ENCODE measurements around the gene GPSM1. TPM values are rescaled to one million over a fixed set of nuclear protein-coding genes. Genes with fewer than 3 reads are reported as not detected.

GPSM1 gene
- total RNA-seq, 1 experiment from 2014 or later = 14.2 TPM

- Mint-ChIP-seq H3K4me1 (no peaks in the 10 kb centered on the region), H3K27me3 (ENCODE audit: low read depth) (no peaks in the 10 kb centered on the region), H3K4me3 (no peak overlapping the region), H3K9me3 (no peaks in the 10 kb centered on the region), H3K27ac (peak overlapping the region; percentile 55; the same call in 1 of the 2 replicates), H3K36me3 (no peaks in the 10 kb centered on the region)
- ATAC-seq = no peak
- no peak for DNase-seq (ENCODE audit: low spot score)
- POLR2A ChIA-PET = no interaction called here
- CTCF ChIA-PET = interaction anchor here (1.0 to 1.7 kb wide), 2 partner anchors 33 to 136 kb away, joined by 3 to 5 read pairs; no protein-coding TSS in a partner anchor
- TF ChIP-seq, protein P1, sequence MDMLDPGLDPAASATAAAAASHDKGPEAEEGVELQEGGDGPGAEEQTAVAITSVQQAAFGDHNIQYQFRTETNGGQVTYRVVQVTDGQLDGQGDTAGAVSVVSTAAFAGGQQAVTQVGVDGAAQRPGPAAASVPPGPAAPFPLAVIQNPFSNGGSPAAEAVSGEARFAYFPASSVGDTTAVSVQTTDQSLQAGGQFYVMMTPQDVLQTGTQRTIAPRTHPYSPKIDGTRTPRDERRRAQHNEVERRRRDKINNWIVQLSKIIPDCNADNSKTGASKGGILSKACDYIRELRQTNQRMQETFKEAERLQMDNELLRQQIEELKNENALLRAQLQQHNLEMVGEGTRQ (CRISPR knock-in tag; IDR thresholded peaks at IDR 0.05) = no peak
- TF ChIP-seq CREM (CRISPR knock-in tag; IDR thresholded peaks at IDR 0.05) = no peak
- no peak for TF ChIP-seq SMAD4 (CRISPR knock-in tag; IDR thresholded peaks at IDR 0.05)
- no peak for TF ChIP-seq GRHL2 (CRISPR knock-in tag; IDR thresholded peaks at IDR 0.05; ENCODE audit: insufficient replicate concordance, severe bottlenecking)
- no peak for TF ChIP-seq E2F4 (CRISPR knock-in tag; IDR thresholded peaks at IDR 0.05; ENCODE audit: borderline replicate concordance, low read depth)
- no peak for TF ChIP-seq E2F1 (CRISPR knock-in tag; IDR thresholded peaks at IDR 0.05)
- TF ChIP-seq NR2C2 (CRISPR knock-in tag; IDR thresholded peaks at IDR 0.05) = no peak
- TF ChIP-seq ZNF138 (CRISPR knock-in tag; conservative IDR thresholded peaks at IDR 0.05) = no peak
- no peak for TF ChIP-seq HMGA2 (CRISPR knock-in tag; IDR thresholded peaks at IDR 0.05)
- TF ChIP-seq, protein P2, sequence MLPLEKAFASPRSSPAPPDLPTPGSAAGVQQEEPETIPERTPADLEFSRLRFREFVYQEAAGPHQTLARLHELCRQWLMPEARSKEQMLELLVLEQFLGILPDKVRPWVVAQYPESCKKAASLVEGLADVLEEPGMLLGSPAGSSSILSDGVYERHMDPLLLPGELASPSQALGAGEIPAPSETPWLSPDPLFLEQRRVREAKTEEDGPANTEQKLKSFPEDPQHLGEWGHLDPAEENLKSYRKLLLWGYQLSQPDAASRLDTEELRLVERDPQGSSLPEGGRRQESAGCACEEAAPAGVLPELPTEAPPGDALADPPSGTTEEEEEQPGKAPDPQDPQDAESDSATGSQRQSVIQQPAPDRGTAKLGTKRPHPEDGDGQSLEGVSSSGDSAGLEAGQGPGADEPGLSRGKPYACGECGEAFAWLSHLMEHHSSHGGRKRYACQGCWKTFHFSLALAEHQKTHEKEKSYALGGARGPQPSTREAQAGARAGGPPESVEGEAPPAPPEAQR (CRISPR knock-in tag; IDR thresholded peaks at IDR 0.05) = no peak
- no peak for TF ChIP-seq MAX (CRISPR knock-in tag; IDR thresholded peaks at IDR 0.05)
- no peak for TF ChIP-seq AR (CRISPR knock-in tag; IDR thresholded peaks at IDR 0.05)
- no peak for TF ChIP-seq RELA (CRISPR knock-in tag; IDR thresholded peaks at IDR 0.05; ENCODE audit: borderline replicate concordance)
- TF ChIP-seq TEAD4 (CRISPR knock-in tag; IDR thresholded peaks at IDR 0.05) = no peak
- no peak for TF ChIP-seq ATF1 (CRISPR knock-in tag; IDR thresholded peaks at IDR 0.05)
- TF ChIP-seq TCF7 (CRISPR knock-in tag; IDR thresholded peaks at IDR 0.05; ENCODE audit: low read depth) = no peak
- TF ChIP-seq, protein P3, sequence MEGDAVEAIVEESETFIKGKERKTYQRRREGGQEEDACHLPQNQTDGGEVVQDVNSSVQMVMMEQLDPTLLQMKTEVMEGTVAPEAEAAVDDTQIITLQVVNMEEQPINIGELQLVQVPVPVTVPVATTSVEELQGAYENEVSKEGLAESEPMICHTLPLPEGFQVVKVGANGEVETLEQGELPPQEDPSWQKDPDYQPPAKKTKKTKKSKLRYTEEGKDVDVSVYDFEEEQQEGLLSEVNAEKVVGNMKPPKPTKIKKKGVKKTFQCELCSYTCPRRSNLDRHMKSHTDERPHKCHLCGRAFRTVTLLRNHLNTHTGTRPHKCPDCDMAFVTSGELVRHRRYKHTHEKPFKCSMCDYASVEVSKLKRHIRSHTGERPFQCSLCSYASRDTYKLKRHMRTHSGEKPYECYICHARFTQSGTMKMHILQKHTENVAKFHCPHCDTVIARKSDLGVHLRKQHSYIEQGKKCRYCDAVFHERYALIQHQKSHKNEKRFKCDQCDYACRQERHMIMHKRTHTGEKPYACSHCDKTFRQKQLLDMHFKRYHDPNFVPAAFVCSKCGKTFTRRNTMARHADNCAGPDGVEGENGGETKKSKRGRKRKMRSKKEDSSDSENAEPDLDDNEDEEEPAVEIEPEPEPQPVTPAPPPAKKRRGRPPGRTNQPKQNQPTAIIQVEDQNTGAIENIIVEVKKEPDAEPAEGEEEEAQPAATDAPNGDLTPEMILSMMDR (IDR thresholded peaks at IDR 0.05) = no peak
- TF ChIP-seq ZNF281 (CRISPR knock-in tag; IDR thresholded peaks at IDR 0.05) = no peak
- no peak for TF ChIP-seq ETV6 (CRISPR knock-in tag; IDR thresholded peaks at IDR 0.05)
- TF ChIP-seq, protein P4, sequence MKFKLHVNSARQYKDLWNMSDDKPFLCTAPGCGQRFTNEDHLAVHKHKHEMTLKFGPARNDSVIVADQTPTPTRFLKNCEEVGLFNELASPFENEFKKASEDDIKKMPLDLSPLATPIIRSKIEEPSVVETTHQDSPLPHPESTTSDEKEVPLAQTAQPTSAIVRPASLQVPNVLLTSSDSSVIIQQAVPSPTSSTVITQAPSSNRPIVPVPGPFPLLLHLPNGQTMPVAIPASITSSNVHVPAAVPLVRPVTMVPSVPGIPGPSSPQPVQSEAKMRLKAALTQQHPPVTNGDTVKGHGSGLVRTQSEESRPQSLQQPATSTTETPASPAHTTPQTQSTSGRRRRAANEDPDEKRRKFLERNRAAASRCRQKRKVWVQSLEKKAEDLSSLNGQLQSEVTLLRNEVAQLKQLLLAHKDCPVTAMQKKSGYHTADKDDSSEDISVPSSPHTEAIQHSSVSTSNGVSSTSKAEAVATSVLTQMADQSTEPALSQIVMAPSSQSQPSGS (CRISPR knock-in tag; IDR thresholded peaks at IDR 0.05; ENCODE audit: borderline replicate concordance, low read depth) = no peak
Observed at GRCh38 chr9:136306211-136307208, 20.8 kb upstream of the GPSM1 start.

Data from WTC11 (cell line).